Retinal pigment epithelial cell (primary cell): ENCODE measurements around the gene IL1RAPL1.

ENCODE experiments used
- DNase-seq: peaks from one replicate; pipeline ENCODE4 v3.0.0-alpha.2; 2010; ENCODE audit warnings: low read depth
- H3K4me3 ChIP-seq: 2 replicates; pipeline ENCODE4 v1.5.1; 2011; ENCODE audit warnings: mild to moderate bottlenecking, low read length, control low read depth, moderate library complexity
- TF ChIP-seq, protein P1 (sequence below): conservative IDR thresholded peaks from 2 replicates; pipeline ENCODE4 v1.5.1; 2011; ENCODE audit warnings: low read depth, low read length, control low read depth, inconsistent platforms

Gene IL1RAPL1

DNA sequence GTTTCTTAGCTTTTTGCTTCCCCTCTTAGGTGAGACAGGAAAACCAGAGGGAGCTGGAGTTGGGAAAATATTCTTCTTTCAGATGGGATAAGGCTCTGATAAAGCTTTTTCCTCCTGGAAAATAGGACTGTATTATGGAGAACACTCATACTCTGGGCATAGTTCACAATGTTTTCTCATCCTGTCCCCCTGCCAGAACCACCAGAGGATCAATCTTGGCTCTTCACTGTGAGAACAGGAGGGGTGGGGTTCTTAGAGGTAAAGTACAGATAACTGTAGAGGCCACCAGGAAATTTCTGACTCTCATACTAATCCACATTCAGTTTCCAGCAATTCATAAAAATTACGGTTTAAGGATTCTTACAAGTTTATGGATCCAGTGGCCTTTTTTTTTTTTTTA lies 966.3 kb downstream of the IL1RAPL1 start:
- TF ChIP-seq, protein P1, sequence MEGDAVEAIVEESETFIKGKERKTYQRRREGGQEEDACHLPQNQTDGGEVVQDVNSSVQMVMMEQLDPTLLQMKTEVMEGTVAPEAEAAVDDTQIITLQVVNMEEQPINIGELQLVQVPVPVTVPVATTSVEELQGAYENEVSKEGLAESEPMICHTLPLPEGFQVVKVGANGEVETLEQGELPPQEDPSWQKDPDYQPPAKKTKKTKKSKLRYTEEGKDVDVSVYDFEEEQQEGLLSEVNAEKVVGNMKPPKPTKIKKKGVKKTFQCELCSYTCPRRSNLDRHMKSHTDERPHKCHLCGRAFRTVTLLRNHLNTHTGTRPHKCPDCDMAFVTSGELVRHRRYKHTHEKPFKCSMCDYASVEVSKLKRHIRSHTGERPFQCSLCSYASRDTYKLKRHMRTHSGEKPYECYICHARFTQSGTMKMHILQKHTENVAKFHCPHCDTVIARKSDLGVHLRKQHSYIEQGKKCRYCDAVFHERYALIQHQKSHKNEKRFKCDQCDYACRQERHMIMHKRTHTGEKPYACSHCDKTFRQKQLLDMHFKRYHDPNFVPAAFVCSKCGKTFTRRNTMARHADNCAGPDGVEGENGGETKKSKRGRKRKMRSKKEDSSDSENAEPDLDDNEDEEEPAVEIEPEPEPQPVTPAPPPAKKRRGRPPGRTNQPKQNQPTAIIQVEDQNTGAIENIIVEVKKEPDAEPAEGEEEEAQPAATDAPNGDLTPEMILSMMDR: no peak
- no peak for DNase-seq
- no peak overlapping the region for H3K4me3 ChIP-seq

DNA sequence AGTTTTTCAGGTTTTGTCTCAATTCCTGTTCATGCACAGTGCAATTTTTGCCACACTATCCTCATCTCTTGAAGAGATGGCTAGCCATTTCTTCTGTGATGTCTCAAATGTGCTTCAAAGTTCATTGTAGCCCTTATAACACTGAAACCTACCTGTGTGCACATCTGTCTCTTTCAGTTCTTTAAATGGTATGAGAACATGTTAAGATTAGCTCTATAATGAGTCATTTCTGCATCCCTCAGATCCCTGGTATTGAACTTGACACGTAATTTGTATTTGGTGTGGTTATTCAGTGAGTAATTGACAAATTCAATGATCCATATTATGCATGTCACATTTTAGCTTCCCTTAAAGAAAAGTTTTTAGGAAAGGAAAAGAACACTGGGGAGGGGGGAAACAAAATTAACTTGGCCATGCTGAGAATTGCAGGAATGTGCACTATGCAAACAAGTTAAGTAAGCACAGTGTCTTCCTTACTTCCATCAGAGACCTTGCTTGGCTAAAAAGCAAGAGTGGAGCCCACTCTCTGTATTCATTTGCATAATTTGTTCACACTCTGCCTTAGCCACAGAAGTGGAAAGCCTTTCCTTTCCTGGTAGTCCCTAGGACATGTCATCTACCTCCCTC lies 968.3 kb downstream of the IL1RAPL1 start:
- TF ChIP-seq, protein P1: no peak
- no peak overlapping the region for H3K4me3 ChIP-seq
- DNase-seq: no peak

DNA sequence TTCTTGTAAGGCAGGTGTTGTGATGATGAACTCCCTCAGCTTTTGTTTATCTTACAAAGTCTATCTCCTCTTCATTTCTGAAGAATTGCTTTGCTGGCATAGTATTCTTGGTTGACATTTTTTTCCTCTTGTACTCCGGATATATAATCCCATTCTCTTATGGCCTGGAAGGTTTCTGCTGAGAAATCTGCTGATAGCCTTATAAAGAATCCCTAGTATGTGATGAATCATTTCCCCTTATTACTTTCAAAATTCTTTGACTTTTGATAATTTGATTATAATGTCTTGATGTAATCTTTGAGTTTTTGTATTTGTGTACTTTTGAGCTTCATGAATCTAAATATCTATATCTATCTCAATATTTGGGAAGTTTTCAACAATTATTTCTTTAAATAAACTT lies 972.8 kb downstream of the IL1RAPL1 start:
- DNase-seq: no peak
- TF ChIP-seq, protein P1: no peak
- H3K4me3 ChIP-seq: no peak overlapping the region

DNA sequence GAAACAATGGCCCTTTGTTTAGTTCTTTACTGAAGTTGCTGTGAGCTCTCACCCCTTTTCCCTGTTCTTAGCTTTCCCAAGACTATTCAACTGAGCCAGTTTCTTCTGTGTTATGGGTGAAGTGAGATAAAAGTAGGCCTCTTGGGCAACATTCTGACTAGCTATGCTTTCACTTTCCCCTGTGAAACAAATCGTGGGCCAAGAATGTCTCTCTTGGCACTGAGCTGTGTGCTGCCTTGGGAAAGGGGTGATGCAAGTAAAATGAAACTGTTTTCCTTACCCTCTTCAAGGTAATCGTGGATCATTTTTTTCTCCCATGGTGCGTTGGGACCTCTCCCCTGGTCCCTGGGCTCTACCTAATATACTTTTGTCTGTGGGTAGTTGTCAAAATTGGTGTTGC lies 974.2 kb downstream of the IL1RAPL1 start:
- TF ChIP-seq, protein P1: no peak
- no peak overlapping the region for H3K4me3 ChIP-seq
- DNase-seq: no peak

DNA sequence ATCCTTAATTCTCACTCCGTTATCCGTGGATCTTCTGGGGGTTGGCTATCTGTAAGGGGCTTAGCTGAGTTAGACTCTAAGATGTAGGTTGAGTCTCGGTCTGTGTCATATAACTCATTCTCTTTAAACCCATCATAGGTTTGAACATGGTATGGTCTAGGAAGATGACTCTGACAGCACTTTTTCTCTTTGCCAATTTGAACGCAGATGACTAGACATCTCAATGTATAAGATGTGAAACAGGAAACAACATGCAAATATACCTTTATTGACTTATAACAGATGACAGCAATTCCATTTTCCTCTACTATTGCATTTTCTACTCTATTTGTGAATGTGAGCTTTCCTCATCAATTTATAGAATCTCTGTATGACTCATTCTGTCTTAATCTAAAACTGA lies 993.3 kb downstream of the IL1RAPL1 start:
- TF ChIP-seq, protein P1: no peak
- no peak overlapping the region for H3K4me3 ChIP-seq
- DNase-seq: no peak

DNA sequence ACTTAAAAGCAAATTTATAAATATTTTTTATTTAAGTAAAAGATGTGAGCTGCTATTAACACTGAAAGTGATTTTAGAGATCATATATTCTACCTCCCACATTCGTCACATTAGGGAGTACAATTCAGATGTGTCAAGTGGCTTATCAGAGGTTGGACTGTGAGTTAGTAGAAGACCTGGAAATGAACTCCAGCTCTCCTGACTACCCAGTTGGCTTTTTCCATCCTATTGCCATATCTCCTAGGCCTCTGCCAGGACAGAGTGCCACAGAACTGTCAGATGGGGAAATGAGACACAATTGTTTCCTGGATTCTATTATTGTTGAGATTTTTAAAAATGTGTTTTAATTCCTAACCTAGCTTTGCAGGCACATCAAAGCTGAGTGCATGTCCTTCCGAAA lies 994.0 kb downstream of the IL1RAPL1 start:
- no peak for DNase-seq
- no peak overlapping the region for H3K4me3 ChIP-seq
- TF ChIP-seq, protein P1: no peak

DNA sequence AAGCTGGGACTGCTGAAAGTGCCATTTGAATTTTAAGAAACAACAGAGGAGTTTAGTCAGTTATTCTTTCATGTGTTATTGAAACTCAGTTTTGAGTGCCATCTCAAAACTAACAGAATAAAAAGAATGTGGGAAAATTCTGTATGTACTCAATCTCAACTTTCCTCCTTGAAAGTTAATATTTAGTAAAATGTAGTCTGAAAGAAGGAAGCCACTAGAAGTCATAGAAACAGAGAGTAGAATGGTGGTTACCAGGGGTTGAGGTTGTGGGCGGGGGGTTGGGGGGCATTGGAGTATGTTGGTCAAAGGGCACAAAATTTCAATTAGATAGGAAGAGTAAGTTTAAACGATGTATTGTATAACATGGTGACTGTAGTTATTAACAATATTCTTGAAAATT lies 999.9 kb downstream of the IL1RAPL1 start:
- TF ChIP-seq, protein P1: no peak
- no peak overlapping the region for H3K4me3 ChIP-seq
- DNase-seq: no peak
